Measurements from ENCODE around the gene ILDR2.

The ILDR2 gene, protein sequence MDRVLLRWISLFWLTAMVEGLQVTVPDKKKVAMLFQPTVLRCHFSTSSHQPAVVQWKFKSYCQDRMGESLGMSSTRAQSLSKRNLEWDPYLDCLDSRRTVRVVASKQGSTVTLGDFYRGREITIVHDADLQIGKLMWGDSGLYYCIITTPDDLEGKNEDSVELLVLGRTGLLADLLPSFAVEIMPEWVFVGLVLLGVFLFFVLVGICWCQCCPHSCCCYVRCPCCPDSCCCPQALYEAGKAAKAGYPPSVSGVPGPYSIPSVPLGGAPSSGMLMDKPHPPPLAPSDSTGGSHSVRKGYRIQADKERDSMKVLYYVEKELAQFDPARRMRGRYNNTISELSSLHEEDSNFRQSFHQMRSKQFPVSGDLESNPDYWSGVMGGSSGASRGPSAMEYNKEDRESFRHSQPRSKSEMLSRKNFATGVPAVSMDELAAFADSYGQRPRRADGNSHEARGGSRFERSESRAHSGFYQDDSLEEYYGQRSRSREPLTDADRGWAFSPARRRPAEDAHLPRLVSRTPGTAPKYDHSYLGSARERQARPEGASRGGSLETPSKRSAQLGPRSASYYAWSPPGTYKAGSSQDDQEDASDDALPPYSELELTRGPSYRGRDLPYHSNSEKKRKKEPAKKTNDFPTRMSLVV

DNA sequence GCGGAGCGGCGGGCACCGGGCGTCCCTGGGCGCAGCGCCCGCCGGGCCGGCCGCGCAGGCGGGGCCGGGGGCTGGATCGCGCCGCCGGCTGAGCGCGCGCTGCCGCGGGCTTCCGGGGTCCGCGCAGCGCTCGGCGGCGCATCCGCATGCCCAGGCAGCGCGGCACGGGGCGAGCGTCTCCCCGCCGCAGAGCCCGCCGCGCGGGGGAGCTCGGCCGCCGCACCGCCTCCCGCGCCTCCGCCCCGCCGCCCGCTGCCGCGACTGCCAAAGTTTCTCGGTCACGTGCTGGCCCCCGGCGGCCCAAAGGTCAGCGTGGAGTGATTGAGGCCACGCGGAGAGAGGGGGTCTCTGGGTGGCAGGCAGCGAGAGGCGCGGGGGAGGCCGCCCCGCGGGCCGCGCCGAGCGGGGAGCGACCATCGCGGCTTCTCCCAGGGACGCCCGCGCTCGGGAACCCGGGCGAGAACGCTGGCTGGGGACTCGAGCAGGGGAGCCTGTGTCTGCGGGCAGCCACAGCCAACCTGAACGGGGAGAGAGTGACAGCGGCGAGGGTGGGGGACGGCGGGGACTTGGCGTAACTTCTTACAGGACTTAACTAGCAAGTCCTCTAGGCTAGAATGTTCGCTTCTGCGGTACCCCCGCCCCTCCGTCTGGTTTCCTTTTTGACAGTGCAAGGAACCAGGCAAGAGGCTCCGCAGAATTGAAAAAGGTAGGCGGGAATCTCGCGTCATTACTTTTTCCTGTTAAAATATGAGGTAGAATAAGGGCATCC lies at the start of gene ILDR2:
ILDR2 (minus strand) TSS at position 180 of the 769 bp plus-strand sequence. CDS start 272 bp downstream, outside the sequence.
- peak in 48 of 56 donors; percentile 5 to 82 (median 60) for DNase-seq

DNA sequence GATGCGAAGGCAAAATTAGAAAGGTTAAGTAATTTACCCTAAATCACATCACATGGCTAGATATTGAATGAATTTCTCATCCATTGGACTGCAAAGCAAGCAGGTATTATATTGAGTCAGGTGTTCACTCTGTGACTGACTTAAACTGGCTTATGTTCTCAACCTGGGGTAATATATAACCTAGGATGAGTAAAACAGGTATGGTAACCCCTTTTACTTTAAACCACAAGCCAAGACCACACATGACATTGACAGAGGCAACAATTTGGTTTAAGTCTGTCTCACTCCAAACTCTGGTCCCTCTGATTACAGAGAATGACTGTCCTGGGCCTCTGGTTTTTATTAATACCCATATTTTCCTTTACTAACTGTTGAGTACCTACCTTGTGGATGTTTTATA lies 47.0 kb upstream of the ILDR2 start:
- no peak for DNase-seq

DNA sequence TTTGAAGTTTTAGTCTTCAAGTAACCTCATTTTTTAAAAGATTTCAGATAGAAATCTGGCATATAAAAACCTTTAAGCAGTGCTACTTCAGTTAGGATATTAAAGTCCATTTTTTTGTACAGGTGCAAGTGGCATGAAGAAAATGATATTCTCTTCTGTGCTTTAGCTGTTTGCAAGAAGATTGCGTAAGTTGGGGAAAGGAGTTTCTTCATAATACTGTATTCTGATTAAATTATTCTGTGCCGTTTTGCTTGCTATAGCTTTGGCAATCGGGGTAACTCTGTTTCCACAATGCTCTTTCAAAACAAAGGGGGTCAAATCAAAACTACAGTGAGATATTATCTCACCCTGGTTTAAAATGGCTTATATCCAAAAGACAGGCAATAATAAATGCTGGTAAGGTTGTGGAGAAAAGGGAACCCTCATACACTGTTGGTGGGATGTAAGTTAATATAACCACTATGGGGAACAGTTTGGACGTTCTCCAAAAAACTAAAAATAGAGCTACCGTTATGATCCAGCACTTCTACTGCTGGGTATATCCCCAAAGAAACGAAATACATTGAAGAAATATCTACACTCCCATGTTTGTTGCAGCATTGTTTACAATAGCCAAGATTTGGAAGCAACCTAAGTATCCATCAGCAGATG lies 40.9 kb upstream of the ILDR2 start:
- DNase-seq = no peak

DNA sequence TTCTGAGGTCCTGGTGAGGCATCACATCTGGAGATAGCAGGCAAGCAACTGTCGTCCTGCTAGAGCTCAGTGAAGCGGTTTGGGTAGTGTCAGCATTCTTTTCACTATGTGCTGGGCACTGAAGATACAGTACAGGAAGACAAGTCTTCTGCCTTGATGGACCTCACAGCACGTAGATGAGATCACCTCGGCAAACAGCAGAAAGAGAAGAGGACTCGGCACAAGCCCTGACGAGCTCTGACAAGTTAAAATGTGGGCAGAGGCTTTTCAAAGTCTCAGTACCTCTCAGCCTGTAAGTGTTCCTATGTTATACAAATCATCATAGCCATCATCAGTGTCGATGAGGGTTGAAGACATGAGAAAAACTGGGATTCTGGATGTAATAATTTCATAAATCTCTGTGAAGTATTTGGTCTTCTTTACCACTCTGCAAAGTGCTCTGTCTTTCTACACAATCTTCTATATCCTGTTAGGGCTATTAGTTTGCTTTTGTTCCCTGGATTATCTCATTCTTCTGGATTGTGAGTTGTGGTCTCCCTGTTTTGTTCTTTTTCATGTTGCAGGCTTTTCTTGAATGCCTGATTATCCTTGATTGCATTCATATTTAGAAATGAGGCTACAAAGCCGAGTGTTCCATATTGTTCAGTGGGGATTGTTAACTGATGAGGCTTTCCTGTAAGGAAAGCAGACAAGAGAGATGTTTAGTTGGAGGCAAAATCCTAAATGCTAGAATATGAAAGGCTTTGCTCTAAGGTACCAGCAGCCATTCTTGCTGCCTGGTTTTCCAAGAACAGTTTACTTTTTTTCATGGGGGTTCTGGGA lies 38.0 kb upstream of the ILDR2 start:
- DNase-seq = no peak

DNA sequence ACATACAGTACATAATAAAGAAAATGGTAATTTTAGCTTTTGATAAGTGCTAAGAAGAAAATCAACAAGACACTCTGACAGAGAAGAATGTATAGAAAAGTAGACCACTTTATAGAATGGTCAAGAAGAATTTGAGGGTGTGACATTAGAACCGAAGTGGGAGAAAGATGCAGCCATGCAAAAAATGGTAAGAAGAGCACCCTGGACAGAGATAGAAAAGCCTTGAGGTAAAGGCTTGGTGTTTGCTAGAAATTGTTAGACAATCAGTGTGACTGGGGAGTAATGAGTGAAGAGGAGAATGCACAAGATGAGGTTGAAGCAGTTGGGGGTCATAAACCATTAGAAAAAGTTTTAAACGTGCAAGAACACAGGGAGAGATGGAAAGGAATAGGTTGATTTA lies 37.2 kb upstream of the ILDR2 start:
- no peak for DNase-seq

DNA sequence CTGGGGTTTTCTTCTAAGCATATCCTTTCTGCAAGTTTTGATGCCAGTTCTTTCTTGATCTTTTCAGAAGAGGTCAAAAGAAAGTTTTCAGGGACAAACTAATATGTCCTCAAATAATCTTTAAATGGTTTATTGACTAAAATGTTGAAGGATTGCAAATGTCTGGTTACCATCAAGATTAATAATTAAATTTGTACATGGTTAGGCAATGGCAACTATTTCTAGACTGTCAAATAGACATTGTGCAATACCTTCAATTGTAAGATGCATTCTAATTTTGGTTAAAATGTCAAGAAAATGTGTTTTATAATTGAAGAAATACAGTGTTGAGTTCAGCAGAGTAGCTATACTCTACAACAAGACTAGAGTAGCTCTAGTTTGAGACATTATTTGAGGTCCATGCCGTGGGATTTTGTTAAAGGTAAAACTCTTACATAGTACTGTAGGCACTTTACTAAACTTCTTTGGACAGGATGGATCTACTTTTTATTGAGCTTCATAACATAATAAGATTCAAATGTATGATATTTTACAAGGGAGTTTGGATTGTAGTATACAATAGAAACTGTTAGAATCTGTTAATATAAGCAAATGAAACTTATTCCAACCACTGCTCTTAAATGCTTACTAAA lies 36.3 kb upstream of the ILDR2 start:
- no peak for DNase-seq

DNA sequence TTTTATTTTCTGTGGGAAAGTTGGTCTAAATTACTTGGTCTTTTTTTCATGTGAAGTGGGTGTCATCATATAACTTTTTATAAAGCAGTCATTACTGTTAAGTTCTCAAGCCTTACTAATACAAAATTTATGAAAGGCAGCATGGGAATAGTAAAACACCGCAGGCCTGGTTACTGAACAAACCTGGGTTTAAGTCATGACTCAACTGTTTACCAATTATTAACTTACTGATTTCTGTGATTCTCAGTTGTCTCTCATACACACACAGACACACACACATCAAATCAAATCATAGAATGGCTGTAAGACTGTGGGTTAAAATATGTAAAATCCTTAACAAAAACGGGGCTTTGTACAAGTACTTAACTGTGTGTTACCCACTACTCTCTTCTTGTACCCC lies 28.4 kb upstream of the ILDR2 start:
- DNase-seq = no peak

DNA sequence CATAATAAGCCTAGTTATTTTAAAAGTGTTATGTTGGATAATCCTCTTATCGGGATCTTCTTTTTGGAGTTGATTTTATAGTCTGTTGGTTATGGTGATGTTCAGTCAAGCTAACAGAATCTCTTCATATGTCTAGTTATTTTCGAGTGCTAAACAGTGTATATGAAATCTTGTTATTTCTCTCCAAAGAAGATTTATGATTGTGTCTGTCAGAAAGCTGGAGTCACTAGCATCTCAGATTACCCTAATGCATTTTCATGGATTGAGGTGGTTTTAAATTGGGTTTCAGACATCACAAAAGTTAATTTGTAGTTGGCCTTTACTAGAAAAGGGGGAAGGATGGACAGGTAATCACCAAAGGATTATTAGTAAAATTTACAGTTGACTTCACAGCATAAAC lies 27.0 kb upstream of the ILDR2 start:
- DNase-seq = no peak

DNA sequence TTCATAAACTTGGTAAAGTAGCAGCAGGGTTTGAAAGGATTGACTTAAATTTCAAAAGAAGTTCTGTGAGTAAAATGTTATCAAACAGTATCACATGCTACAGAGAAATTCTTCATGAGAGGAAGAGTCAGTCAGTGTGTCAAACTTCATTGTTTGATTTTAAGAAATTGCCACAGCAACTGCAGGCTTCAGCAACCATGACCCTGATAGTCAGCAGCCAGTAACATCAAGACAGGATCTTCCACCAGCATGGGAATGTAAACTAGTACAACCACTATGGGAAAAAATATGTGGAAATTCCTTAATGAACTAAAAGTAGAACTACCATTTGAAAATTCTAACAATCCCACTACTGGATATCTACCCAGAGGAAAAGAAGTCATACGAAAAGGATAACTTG lies 25.2 kb upstream of the ILDR2 start:
- DNase-seq = no peak

DNA sequence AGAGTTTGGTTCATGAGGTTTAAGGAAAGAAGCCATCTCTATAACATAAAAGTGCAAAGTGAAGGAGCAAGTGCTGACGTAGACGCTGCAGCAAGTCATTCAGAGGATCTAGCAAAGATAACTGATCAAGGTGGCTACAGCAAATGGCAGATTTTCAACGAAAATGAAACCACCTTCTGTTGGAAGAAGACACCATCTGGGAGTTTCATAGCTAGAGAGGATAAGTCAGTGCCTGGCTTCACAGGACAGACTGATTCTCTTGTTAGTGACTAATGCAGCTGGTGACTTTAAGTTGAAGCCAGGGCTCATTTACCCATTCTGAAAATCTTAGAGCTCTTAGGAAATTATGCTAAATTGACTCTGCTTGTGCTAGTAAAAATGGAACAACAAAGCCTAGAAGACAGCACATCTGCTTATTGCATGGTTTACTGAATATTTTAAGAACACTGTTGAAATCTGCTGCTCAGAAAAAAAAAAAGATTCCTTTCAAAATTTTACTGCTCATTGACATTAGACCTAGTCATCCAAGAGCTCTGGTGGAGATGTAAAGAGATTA lies 24.2 kb upstream of the ILDR2 start:
- no peak for DNase-seq

DNA sequence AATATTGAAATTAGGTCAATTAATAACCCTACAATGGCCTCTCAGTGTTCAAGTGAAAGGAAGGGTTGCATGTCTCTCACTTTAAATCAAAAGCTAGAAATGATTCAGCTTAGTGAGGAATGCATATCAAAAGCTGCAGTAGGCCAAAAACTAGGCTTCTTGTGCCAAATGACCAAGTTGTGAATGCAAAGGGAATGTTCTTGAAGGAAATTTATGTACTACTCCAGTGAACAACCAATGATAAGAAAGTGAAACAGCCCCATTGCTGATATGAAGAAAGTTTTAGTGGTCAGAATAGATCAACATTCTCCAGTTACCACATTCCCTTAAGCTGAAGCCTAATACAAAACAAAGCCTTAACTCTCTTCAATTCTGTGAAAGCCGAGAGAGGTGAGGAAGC lies 23.7 kb upstream of the ILDR2 start:
- no peak for DNase-seq

DNA sequence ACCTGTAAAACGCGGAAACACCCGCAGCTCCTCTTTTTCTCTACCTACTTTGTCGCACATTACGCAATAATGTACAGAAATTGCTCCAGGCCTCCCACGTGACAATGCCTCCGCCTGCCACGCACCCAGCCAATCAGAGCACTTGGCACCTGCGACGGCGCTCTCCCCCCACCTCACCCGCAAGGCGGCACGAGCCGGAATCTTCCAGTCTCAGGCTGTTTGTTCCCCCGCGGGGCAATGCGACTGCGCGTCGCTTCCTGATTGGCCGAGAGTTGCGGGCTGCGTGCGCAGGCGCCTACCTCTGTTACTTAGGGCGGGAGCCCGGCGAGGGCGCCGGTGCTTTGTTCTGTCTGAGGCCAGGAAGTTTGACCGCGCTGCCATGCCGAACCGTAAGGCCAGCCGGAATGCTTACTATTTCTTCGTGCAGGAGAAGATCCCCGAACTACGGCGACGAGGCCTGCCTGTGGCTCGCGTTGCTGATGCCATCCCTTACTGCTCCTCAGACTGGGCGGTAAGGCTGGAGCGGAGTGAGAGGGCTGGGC lies 13.7 kb upstream of the ILDR2 start, which contains the start of gene MAEL:
MAEL (plus strand) TSS at position 307 of the 542 bp plus-strand sequence; CDS start at position 380, 73 bp downstream.
- no peak for DNase-seq

DNA sequence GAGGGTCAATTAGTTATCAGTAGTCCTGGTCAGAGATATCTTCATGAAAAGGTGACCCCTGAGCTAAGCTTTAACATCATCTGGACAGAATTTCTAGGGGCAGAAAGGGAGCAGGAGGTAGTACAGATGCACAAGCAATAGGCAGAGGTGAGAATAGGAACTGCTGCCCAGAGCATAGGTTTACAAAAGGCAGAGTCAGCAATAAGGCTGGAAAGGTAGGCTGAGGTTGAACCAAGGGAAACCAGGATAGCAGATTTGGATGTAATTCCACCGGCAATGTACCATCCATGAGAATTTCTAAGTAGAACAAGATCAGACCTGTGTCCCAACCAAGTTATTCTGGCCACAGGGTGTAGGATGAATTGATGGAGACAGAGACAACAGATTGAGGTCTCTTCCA lies 6.2 kb upstream of the ILDR2 start:
- DNase-seq = no peak

DNA sequence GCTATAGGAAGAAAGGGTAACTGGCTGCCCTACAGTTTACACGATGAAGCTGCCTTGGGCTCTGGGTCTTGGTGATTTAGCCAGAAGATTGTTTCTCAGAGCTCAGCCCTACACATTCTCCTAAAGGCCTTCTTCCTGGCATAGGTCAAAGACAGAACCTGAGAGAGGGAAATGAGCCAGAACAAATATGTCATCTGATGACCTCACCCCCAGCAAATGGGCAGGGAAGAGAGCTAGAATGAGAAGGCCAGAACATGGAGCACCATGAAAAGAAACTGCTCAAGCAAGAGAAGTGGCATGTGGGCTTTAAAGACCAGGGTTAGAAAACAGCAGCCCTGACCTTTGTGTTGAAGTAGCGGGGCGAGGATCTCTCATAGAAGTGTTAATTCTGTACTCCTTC lies 5.5 kb upstream of the ILDR2 start:
- no peak for DNase-seq

DNA sequence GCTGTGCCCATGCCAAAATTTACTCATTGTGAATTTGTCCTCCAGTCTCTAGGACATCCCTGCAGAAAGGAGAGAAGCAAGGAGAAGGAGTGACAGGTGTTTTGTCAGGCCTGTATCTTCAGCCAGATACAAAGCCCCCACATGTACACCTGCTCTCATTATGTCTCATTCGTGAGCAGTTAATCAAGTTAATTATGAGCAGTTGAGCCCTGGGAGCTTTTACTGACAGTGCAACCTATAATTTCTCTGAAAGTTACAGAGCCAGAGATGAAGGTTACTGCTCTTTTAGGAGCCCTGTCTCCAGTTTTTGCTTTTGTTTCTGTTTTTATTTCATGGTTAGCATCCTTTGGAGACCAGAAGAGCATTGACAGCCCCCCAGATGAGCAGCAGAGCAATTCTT lies 5.0 kb upstream of the ILDR2 start:
- DNase-seq = no peak

DNA sequence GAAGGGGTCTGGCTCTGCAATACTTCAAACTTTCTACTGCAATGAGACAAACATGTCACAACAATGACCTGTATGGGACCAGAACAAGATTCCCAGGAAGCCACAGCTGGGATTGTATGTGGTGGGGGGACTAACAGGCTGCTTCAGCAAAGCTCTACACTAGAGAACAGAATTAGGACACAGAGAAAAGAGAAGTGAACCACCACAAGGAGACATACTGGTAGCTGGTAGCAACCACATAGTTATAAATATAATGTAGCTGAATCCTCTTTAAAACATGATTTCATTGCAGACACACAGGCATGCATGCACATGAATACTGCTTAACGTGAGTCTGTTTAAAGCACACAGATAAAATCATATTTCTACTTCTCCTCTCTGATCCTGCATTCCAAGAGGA lies 3.5 kb upstream of the ILDR2 start:
- no peak for DNase-seq

DNA sequence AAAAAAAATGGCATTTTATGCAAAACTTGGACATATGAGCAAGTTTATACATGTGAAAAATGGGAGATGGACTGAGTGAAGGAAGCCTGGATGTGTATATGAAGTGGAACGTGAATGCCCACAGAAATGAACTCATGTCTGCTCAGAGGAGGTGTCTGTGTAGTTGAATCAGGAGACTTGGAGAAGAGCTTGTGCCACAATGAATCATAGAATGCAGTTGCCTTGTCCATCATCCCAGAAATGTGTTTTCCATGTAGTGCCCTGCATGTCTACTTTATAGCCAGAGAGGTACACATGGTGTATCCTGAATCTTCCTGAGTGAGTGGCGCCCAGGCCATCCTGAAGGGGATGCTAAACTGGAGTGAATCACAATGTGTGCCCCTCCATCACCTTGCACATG lies 2.6 kb upstream of the ILDR2 start:
- no peak for DNase-seq

DNA sequence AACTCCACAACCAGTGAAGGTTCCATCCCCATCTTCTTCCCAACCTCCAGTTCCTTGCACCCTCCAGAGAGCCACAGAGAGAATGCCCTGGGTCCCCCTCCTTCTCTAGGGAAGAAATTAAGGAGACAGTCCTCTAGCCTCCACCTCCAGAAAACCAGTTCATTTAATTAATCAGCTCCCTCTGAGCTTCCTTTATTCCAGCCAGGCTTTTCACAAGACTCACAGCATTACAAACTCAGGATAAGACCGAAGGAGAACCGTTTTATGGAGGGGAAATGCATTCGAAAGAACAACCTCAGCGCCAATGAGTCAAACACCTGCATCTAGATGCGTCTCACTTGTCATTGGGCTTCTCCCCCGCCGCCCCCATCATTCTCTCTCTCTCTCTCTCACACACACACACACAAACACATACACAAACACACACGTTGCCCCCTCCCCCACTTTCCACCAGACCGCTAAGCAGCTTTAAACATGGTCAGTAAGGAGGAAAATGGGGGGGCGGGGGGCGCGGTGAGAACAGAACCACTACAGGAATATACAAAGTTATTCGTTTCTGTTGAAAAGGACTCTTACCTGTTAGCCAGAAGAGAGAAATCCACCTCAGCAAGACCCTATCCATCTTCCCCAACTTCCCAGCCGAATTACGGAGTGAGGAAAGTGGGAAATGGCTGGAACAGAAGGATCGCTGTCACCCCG lies 544 bp downstream of the ILDR2 start:
- peak in 20 of 56 donors; percentile 17 to 67 (median 42) for DNase-seq

DNA sequence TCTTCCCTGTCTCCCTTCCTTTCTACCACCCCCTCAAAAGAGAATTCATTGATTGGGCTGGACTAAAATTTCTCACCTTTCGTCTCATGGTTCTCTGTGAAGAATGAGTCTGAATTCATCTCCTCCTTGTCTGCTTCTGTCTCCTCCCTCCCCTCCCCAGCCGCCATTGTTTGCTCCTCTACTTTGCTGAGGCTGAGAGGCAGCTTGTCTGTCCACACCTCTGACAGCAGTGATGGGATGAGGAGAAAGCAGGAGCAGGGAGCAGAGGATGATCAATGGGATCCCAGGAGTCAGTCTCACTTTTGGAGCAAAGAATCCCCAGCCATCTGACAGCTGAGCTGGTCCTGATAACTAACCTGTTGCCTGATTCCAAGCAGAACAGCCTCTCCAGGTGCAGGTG lies 2.5 kb downstream of the ILDR2 start:
- DNase-seq = no peak

Measured in nucleus accumbens (tissue), 56 donors.